ENCODE data around the gene PDIA4.

GRCh38 chr7:149007611-149008010, 20.7 kb downstream of the PDIA4 start:
- TF ChIP-seq POLR2A (IDR thresholded peaks at IDR 0.05; ENCODE audit: low read length) = no peak
- TF ChIP-seq GATA1 (IDR thresholded peaks at IDR 0.05; ENCODE audit: low read depth, low read length) = no peak

Data from erythroblast (primary cell).